Spleen (tissue), 7 donors: ENCODE data around the gene ABHD1.

ENCODE experiments used
- CTCF ChIP-seq, 11 experiments: fragments of 200-600 bp in 7 of 11; fragments of 450-650 bp in 4 of 11; sonication (generic) in 4 of 11; IDR thresholded peaks in 8 of 11; conservative IDR thresholded peaks in 3 of 11; 1 replicate in 7 of 11; 2 replicates in 4 of 11; pipeline versions ENCODE4 v1.4.0 to v1.8.0; 2016 to 2021; ENCODE audit warnings: antibody characterized with exemption in 11 of 11, inconsistent platforms in 4 of 11, mild to moderate bottlenecking in 1 of 11
- POLR2AphosphoS5 ChIP-seq, 3 donors: sonication (generic); formaldehyde crosslinking; IDR thresholded peaks; one replicate each; pipeline ENCODE4 v1.5.1; 2017; ENCODE audit warnings: antibody characterized with exemption in 3 of 3
- donor health status: DM: no; HTN: no; CAD: no; lungs with moderate emphysema.
- donor health status: DM: no; HTN: no; CAD: no.
- donor health status: DM: no; HTN: no; CAD: no.

- TF ChIP-seq CTCF (IDR thresholded peaks at IDR 0.05 in 8 of 11, conservative IDR thresholded peaks at IDR 0.05 in 3 of 11) (no peak), POLR2AphosphoS5 (IDR thresholded peaks at IDR 0.05) (no peak)
Measured at GRCh38 chr2:27084297-27085061, 39.1 kb upstream of the ABHD1 start.
